Measurements from ENCODE around the gene CCT3. TPM values are rescaled to one million over a fixed set of nuclear protein-coding genes. Genes with fewer than 3 reads are reported as not detected.

The CCT3 gene
- total and polyA plus RNA-seq, 10 of the 15 experiments (the other 5 are each of a cell fraction or from before 2014, with no cell fraction given), result 319 to 585 (median 427) TPM

DNA sequence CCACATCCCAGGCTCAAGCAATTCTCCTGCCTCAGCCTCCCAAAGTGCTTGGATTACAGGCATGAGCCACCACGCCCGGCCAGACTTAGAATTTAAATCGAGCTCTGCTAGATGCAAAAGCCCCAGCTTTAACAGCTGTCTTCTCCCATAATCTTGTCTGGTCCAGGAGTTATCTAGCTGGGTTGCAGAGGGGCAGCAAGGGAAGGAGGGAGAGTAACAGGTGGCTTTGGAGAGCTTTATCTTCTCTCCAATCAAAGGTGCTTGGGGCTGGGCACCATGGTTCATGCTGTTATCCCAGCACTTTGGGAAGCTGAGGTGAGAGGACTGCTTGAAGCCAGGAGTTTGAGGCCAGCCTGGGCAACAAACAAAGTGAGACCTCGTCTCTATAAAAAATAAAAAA is 34.8 kb upstream of the CCT3 start:
- CTCF ChIA-PET, result interaction anchor here (1.2 to 2.8 kb wide), 5 partner anchors 10 to 236 kb away, joined by 3 to 16 read pairs (median 6); no protein-coding TSS in a partner anchor
- POLR2A ChIA-PET, result no interaction called here
- SMC1A ChIA-PET (ENCODE audit: uncharacterized antibody, unreplicated experiment), result interaction anchor here (1.0 to 2.4 kb wide), 2 partner anchors 13 to 73 kb away, joined by 3 to 8 read pairs; no protein-coding TSS in a partner anchor

More for the DNA sequence above, 34.8 kb upstream of the CCT3 start:
- Histone ChIP-seq H3K27me3 (replicated peaks in 1 of 2; ENCODE audit: control insufficient read depth in 2 of 2, insufficient read depth in 2 of 2, low read length in 1 of 2) (peaks cover 3% of the 10 kb centered on the region in 2 experiments; a peak in 3 of 4 replicates), H3K27ac (ENCODE audit: control insufficient read depth, insufficient read depth) (no peak overlapping the region), H4K20me1 (ENCODE audit: control insufficient read depth, insufficient read depth) (no peaks in the 10 kb centered on the region), H3K4me2 (ENCODE audit: control insufficient read depth, insufficient read depth) (no peak overlapping the region), H2AFZ (ENCODE audit: control insufficient read depth, low read depth, low read length) (no peak overlapping the region), H3K4me1 (ENCODE audit: control insufficient read depth, insufficient read depth, low read length) (no peaks in the 10 kb centered on the region), H3K4me3 (no peak overlapping the region), H3K36me3 (ENCODE audit: control insufficient read depth in 2 of 2, insufficient read depth in 2 of 2, low read length in 1 of 2) (no peaks in the 10 kb centered on the region), H3K9me3 (replicated peaks; ENCODE audit: control insufficient read depth, insufficient read depth, low read length) (no peaks in the 10 kb centered on the region), H3K79me2 (ENCODE audit: control insufficient read depth, insufficient read depth, low read length) (no peaks in the 10 kb centered on the region), H3K9ac (ENCODE audit: control insufficient read depth, insufficient read depth, low read length) (no peak overlapping the region)
- intact Hi-C loops (cut with micrococcal nuclease; ENCODE audit: unreplicated experiment), result no loop called here
- ATAC-seq, result no peak
- no TSS peak for BruUV-seq (replicated peaks)
- no peak for DNase-seq (ENCODE audit: low read depth, low spot score)
- no peak for FAIRE-seq
- TF ChIP-seq MTA2 (IDR thresholded peaks at IDR 0.05; ENCODE audit: low read depth), result no peak
- no peak for TF ChIP-seq FOXK2 (IDR thresholded peaks at IDR 0.05)
- TF ChIP-seq RB1 (IDR thresholded peaks at IDR 0.05; ENCODE audit: borderline replicate concordance), result no peak
- TF ChIP-seq RAD21 (IDR thresholded peaks at IDR 0.05; ENCODE audit: insufficient read depth, low read depth, low read length), result no peak
- TF ChIP-seq RFX5 (IDR thresholded peaks at IDR 0.05; ENCODE audit: low read depth, low read length), result no peak
- no peak for TF ChIP-seq NFIC (IDR thresholded peaks at IDR 0.05; ENCODE audit: low read depth, low read length)
- no peak for TF ChIP-seq NRF1 (conservative IDR thresholded peaks at IDR 0.05; ENCODE audit: low read depth, low read length)
- TF ChIP-seq, protein P1, sequence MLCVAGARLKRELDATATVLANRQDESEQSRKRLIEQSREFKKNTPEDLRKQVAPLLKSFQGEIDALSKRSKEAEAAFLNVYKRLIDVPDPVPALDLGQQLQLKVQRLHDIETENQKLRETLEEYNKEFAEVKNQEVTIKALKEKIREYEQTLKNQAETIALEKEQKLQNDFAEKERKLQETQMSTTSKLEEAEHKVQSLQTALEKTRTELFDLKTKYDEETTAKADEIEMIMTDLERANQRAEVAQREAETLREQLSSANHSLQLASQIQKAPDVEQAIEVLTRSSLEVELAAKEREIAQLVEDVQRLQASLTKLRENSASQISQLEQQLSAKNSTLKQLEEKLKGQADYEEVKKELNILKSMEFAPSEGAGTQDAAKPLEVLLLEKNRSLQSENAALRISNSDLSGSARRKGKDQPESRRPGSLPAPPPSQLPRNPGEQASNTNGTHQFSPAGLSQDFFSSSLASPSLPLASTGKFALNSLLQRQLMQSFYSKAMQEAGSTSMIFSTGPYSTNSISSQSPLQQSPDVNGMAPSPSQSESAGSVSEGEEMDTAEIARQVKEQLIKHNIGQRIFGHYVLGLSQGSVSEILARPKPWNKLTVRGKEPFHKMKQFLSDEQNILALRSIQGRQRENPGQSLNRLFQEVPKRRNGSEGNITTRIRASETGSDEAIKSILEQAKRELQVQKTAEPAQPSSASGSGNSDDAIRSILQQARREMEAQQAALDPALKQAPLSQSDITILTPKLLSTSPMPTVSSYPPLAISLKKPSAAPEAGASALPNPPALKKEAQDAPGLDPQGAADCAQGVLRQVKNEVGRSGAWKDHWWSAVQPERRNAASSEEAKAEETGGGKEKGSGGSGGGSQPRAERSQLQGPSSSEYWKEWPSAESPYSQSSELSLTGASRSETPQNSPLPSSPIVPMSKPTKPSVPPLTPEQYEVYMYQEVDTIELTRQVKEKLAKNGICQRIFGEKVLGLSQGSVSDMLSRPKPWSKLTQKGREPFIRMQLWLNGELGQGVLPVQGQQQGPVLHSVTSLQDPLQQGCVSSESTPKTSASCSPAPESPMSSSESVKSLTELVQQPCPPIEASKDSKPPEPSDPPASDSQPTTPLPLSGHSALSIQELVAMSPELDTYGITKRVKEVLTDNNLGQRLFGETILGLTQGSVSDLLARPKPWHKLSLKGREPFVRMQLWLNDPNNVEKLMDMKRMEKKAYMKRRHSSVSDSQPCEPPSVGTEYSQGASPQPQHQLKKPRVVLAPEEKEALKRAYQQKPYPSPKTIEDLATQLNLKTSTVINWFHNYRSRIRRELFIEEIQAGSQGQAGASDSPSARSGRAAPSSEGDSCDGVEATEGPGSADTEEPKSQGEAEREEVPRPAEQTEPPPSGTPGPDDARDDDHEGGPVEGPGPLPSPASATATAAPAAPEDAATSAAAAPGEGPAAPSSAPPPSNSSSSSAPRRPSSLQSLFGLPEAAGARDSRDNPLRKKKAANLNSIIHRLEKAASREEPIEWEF (IDR thresholded peaks at IDR 0.05; ENCODE audit: insufficient replicate concordance, low read depth, low read length), result no peak
- in situ Hi-C loops (cut with MboI), result no loop called here
- 11% methylated on average over 4 of the region's 4 CpGs for WGBS (ENCODE audit: insufficient coverage, insufficient replicate concordance, low lambda C conversion rate, missing lambda C conversion rate)
- RAD21 ChIA-PET (ENCODE audit: unreplicated experiment), result interaction anchor here (1.2 kb wide), 1 partner anchor 17 kb away, joined by 3 read pairs; no protein-coding TSS in a partner anchor

Measured in GM12878 (cell line).